GM06990 (cell line): ENCODE data around the gene DSE.

Experiments
- DNase-seq: peaks from one replicate; pipeline ENCODE4 v3.0.0-alpha.2; 2011; ENCODE audit not compliant: insufficient read length; ENCODE audit errors: extremely low read depth
- H3K27me3 ChIP-seq: replicated peaks from 2 replicates; pipeline ENCODE4 v1.6.0; 2011; ENCODE audit warnings: low read length; ENCODE audit not compliant: control insufficient read depth, insufficient read depth
- H3K36me3 ChIP-seq: 2 replicates; pipeline ENCODE4 v1.5.1; 2011; ENCODE audit warnings: low read length; ENCODE audit not compliant: control insufficient read depth, insufficient read depth
- H3K4me3 ChIP-seq: replicated peaks from 2 replicates; pipeline ENCODE4 v1.5.1; 2011; ENCODE audit warnings: low read depth, mild to moderate bottlenecking, control low read depth, low read length
- CTCF ChIP-seq: IDR thresholded peaks from 2 replicates; pipeline ENCODE4 v1.5.1; 2011; ENCODE audit warnings: low read length, control low read depth, mild to moderate bottlenecking, inconsistent platforms; ENCODE audit not compliant: insufficient read depth, poor library complexity, severe bottlenecking

DSE gene

GRCh38 chr6:116436586-116436985 is 65.8 kb downstream of the DSE start:
- H3K36me3 ChIP-seq, result peaks cover 5% of the 10 kb centered on the region
- H3K27me3 ChIP-seq, result no peaks in the 10 kb centered on the region
- no peak overlapping the region for H3K4me3 ChIP-seq
- DNase-seq, result no peak
- no peak for TF ChIP-seq CTCF

GRCh38 chr6:116437656-116438055 is 66.9 kb downstream of the DSE start:
- no peak overlapping the region for H3K4me3 ChIP-seq
- H3K27me3 ChIP-seq, result no peaks in the 10 kb centered on the region
- peaks cover 5% of the 10 kb centered on the region for H3K36me3 ChIP-seq
- no peak for DNase-seq
- no peak for TF ChIP-seq CTCF

- no peak for TF ChIP-seq CTCF
- Histone ChIP-seq H3K4me3 (no peak overlapping the region), H3K27me3 (no peaks in the 10 kb centered on the region), H3K36me3 (peaks cover 3% of the 10 kb centered on the region)
- no peak for DNase-seq
Observed at GRCh38 chr6:116438590-116439448, 68.1 kb downstream of the DSE start.

GRCh38 chr6:116439522-116440051 is 68.8 kb downstream of the DSE start:
- no peak for DNase-seq
- Histone ChIP-seq H3K36me3 (peaks cover 3% of the 10 kb centered on the region), H3K4me3 (no peak overlapping the region), H3K27me3 (no peaks in the 10 kb centered on the region)
- no peak for TF ChIP-seq CTCF

- no peak overlapping the region for H3K4me3 ChIP-seq
- no peaks in the 10 kb centered on the region; the same call in 1 of the 2 replicates for H3K36me3 ChIP-seq
- no peak for TF ChIP-seq CTCF
- H3K27me3 ChIP-seq, result no peaks in the 10 kb centered on the region
- DNase-seq, result no peak
Observed at GRCh38 chr6:116443105-116443504, 72.4 kb downstream of the DSE start.
